WERI-Rb-1 (cell line): ENCODE results near the gene MSX1.
A peak's percentile ranks its signal among the peaks of the same experiment; 100 is the strongest.

ENCODE experiments used
- DNase-seq: peaks from one replicate; pipeline ENCODE4 v3.0.0-alpha.2; 2020
- H3K27ac ChIP-seq: fragments of 250-450 bp; sonication (Bioruptor Pico); 2 replicates; pipeline ENCODE4 v1.5.1; 2020; ENCODE audit warnings: mild to moderate bottlenecking, moderate library complexity
- H3K27me3 ChIP-seq: fragments of 250-450 bp; sonication (Bioruptor Pico); 2 replicates; pipeline ENCODE4 v1.5.1; 2021; ENCODE audit warnings: mild to moderate bottlenecking, low read depth, moderate library complexity; ENCODE audit not compliant: insufficient read depth, severe bottlenecking
- H3K36me3 ChIP-seq: fragments of 250-450 bp; sonication (Bioruptor Pico); 2 replicates; pipeline ENCODE4 v1.5.1; 2020; ENCODE audit warnings: mild to moderate bottlenecking, moderate library complexity
- H3K4me3 ChIP-seq: 2 replicates; pipeline ENCODE4 v1.5.1; 2011; ENCODE audit warnings: low read depth, mild to moderate bottlenecking, control low read depth, low read length
- H3K9me3 ChIP-seq: fragments of 250-450 bp; sonication (Bioruptor Pico); 2 replicates; pipeline ENCODE4 v1.5.1; 2021; ENCODE audit warnings: mild to moderate bottlenecking, moderate library complexity; ENCODE audit not compliant: severe bottlenecking
- CTCF ChIP-seq: IDR thresholded peaks from 2 replicates; pipeline ENCODE4 v1.5.1; 2011; ENCODE audit warnings: low read depth, mild to moderate bottlenecking, control low read depth, inconsistent platforms, low read length

The MSX1 gene

GRCh38 chr4:4837316-4837715 lies 22.1 kb upstream of the MSX1 start:
- no peak overlapping the region for H3K27ac ChIP-seq
- TF ChIP-seq CTCF, result no peak
- H3K27me3 ChIP-seq, result no peaks in the 10 kb centered on the region
- H3K4me3 ChIP-seq, result no peak overlapping the region
- DNase-seq, result no peak
- no peaks in the 10 kb centered on the region for H3K9me3 ChIP-seq
- no peaks in the 10 kb centered on the region for H3K36me3 ChIP-seq

- Histone ChIP-seq H3K27me3 (no peaks in the 10 kb centered on the region), H3K27ac (peak overlapping the region; percentile 54), H3K9me3 (no peaks in the 10 kb centered on the region), H3K36me3 (no peaks in the 10 kb centered on the region), H3K4me3 (no peak overlapping the region)
- peak; percentile 64 for DNase-seq
- TF ChIP-seq CTCF, result no peak
Observed at GRCh38 chr4:4838051-4838935, 21.2 kb upstream of the MSX1 start.

- Histone ChIP-seq H3K27ac (no peak overlapping the region), H3K4me3 (no peak overlapping the region), H3K27me3 (no peaks in the 10 kb centered on the region), H3K36me3 (no peaks in the 10 kb centered on the region), H3K9me3 (no peaks in the 10 kb centered on the region)
- no peak for TF ChIP-seq CTCF
- no peak for DNase-seq
Observed at GRCh38 chr4:4838936-4839810, 20.3 kb upstream of the MSX1 start.

GRCh38 chr4:4840351-4840750 lies 19.1 kb upstream of the MSX1 start:
- Histone ChIP-seq H3K9me3 (no peaks in the 10 kb centered on the region), H3K27me3 (no peaks in the 10 kb centered on the region), H3K4me3 (no peak overlapping the region), H3K36me3 (no peaks in the 10 kb centered on the region), H3K27ac (no peak overlapping the region)
- DNase-seq, result no peak
- no peak for TF ChIP-seq CTCF

- no peak overlapping the region for H3K27ac ChIP-seq
- TF ChIP-seq CTCF, result no peak
- no peak overlapping the region for H3K4me3 ChIP-seq
- H3K27me3 ChIP-seq, result no peaks in the 10 kb centered on the region
- no peaks in the 10 kb centered on the region for H3K36me3 ChIP-seq
- DNase-seq, result no peak
- no peaks in the 10 kb centered on the region for H3K9me3 ChIP-seq
Observed at GRCh38 chr4:4841156-4841555, 18.3 kb upstream of the MSX1 start.
